IPS DF 4.7 (cell line): Measurements from ENCODE around the gene PPAN.

Experiments
- DNase-seq: peaks from one replicate; pipeline ENCODE4 v3.0.0-alpha.2; 2013; ENCODE audit warnings: low spot score; ENCODE audit errors: extremely low read depth

Gene PPAN

GRCh38 chr19:10113592-10113963, 7.4 kb downstream of the PPAN start:
- DNase-seq: no peak

- DNase-seq: no peak
These were observed 7.9 kb downstream of the PPAN start for GRCh38 chr19:10113964-10114650.

GRCh38 chr19:10114651-10115391, 8.7 kb downstream of the PPAN start:
- DNase-seq: no peak

- no peak for DNase-seq
These were observed 9.4 kb downstream of the PPAN start for GRCh38 chr19:10115392-10116084.

- DNase-seq: no peak
These were observed 10.1 kb downstream of the PPAN start for GRCh38 chr19:10116085-10116865.

- no peak for DNase-seq
These were observed 10.9 kb downstream of the PPAN start for GRCh38 chr19:10116866-10117616.

GRCh38 chr19:10118960-10119359, 12.8 kb downstream of the PPAN start:
- DNase-seq: no peak

- DNase-seq: no peak
These were observed 14.5 kb downstream of the PPAN start for GRCh38 chr19:10120538-10121189.

GRCh38 chr19:10122045-10122444, 15.9 kb downstream of the PPAN start:
- no peak for DNase-seq

- no peak for DNase-seq
These were observed 18.3 kb downstream of the PPAN start for GRCh38 chr19:10124429-10124828.

GRCh38 chr19:10126213-10126639, 20.1 kb downstream of the PPAN start:
- no peak for DNase-seq

- no peak for DNase-seq
These were observed 26.7 kb downstream of the PPAN start for GRCh38 chr19:10132905-10133304.

GRCh38 chr19:10133596-10133995, 27.4 kb downstream of the PPAN start:
- DNase-seq: no peak

- no peak for DNase-seq
These were observed 27.9 kb downstream of the PPAN start for GRCh38 chr19:10134040-10134439.

GRCh38 chr19:10135551-10136334, 29.6 kb downstream of the PPAN start:
- no peak for DNase-seq

GRCh38 chr19:10136936-10137335, 30.8 kb downstream of the PPAN start:
- no peak for DNase-seq

- DNase-seq: no peak
These were observed 31.9 kb downstream of the PPAN start for GRCh38 chr19:10137751-10138682.
